ENCODE measurements around the gene SRSF2.

The SRSF2 gene

DNA sequence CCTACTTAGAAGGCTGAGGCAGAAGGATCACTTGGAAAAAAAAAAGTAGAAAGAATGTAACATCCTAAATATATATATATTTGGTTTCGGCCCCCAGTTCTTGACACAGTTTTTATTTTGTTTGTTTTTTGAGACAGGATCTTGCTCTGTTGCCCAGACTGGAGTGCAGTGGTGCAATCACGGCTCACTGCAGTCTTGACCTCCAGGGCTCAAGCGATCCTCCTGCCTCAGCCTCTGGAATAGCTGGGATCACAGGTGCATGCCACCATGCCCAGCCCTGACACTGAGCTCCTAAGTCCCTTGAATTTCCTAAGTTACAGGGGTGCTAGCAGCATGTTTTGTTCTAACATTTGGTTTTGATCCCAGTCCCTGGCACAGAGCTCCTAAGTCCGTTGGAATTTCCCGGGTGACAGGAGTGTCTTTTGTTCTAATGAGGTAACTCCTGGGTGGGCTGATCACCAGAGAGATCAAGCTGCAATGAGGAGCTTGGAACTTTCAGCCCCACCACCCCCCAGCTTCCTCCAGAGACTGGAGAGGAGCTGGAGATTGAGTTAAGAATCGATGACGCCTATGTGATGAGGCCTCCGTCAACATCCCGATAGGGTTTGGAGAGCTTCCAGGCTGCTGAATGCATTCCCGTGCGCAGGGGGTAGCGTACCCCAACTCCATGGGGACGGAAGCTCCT is 46.4 kb downstream of the SRSF2 start:
- no peak for DNase-seq (ENCODE audit: low read depth)
- TF ChIP-seq, protein P1, sequence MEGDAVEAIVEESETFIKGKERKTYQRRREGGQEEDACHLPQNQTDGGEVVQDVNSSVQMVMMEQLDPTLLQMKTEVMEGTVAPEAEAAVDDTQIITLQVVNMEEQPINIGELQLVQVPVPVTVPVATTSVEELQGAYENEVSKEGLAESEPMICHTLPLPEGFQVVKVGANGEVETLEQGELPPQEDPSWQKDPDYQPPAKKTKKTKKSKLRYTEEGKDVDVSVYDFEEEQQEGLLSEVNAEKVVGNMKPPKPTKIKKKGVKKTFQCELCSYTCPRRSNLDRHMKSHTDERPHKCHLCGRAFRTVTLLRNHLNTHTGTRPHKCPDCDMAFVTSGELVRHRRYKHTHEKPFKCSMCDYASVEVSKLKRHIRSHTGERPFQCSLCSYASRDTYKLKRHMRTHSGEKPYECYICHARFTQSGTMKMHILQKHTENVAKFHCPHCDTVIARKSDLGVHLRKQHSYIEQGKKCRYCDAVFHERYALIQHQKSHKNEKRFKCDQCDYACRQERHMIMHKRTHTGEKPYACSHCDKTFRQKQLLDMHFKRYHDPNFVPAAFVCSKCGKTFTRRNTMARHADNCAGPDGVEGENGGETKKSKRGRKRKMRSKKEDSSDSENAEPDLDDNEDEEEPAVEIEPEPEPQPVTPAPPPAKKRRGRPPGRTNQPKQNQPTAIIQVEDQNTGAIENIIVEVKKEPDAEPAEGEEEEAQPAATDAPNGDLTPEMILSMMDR (IDR thresholded peaks at IDR 0.05; ENCODE audit: control insufficient read depth, insufficient read depth, low read depth, low read length, missing control alignments): no peak
- H3K4me3 ChIP-seq (ENCODE audit: control insufficient read depth, low read depth, low read length): no peak overlapping the region

DNA sequence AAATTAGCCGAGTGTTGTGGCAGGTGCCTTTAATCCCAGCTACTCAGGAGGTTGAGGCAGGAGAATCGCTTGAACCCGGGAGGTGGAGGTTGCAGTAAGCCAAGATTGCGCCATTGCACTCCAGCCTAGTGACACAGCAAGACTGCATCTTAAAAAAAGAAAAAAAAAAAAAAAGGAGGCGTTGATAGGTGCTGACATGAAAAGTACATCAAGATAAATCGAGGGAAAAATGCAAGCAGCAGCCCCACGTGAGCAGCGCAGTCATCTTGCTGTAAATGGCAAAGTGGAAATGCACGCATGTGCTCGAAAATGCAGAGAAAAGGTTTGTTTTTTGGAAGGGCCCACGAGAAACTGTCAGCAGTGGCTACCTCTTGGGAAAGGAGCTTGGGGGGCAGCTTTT is 47.3 kb downstream of the SRSF2 start:
- H3K4me3 ChIP-seq (ENCODE audit: control insufficient read depth, low read depth, low read length): no peak overlapping the region
- TF ChIP-seq, protein P1 (IDR thresholded peaks at IDR 0.05; ENCODE audit: control insufficient read depth, insufficient read depth, low read depth, low read length, missing control alignments): no peak
- DNase-seq (ENCODE audit: low read depth): no peak

DNA sequence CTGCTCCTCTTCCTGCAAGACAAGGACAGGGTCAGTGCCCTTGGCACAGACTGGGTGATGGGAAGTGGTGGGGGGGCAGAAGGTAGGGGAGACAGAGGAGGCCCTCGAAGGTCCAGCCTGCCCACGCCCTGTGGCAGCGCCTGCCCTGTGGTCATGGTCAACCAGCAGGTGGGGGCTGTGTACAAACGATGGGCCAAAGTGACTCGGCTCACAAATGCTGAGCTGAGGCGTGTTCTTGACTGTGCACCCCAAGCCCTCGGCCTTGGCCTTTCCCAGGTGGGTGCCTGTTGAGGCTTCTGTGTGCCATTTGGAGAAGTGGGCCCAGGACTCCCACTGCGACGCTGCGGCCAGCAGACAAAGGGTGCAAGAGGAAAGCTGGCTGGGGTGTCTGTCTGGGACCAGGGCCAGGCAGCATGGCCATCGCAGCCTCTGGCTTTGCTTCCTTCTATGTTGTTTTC is 48.9 kb downstream of the SRSF2 start:
- TF ChIP-seq, protein P1 (IDR thresholded peaks at IDR 0.05; ENCODE audit: control insufficient read depth, insufficient read depth, low read depth, low read length, missing control alignments): no peak
- DNase-seq (ENCODE audit: low read depth): no peak
- no peak overlapping the region for H3K4me3 ChIP-seq (ENCODE audit: control insufficient read depth, low read depth, low read length)

DNA sequence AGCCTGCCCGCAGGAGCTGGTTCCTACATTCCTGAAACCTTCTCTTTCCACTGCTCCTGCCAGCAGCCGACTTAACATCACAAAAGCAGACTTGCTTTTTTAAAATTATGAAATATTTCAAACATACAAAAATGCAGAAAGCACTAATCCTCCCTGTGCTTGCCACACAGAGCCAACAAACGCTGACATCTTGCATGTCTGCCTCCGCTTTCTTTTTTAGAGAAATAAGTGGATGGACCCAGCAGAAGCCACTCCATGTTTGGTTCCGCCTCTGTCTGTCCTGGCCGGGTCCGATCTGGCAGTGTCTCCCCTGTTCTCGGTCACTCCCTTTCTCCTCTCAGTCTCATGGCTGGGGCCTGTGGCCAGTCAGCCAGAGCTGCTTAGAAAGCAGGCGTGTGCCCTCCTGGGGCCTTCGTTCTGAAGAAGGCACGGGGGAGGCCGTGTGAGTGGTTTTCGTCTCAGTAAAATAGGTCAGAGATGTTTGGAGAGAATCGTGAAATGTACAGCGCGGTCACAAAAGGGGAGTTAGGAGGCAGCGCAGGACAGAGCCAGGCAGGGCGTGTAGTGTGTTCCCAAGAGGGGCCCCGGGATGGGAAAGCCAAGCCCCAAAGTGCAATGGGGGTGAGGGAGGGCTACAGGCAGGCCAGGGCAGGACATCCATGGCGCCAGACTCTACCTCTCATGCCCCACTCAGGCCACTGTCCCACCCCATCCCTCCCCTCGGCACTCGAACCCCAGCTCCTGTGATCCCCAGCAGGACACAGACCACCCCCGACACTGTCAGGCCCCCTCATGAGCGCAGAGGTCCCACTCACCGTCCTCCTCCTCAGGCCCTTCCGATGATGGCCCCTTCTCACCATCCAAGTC is 49.6 kb downstream of the SRSF2 start:
- no peak for DNase-seq (ENCODE audit: low read depth)
- no peak overlapping the region for H3K4me3 ChIP-seq (ENCODE audit: control insufficient read depth, low read depth, low read length)
- TF ChIP-seq, protein P1 (IDR thresholded peaks at IDR 0.05; ENCODE audit: control insufficient read depth, insufficient read depth, low read depth, low read length, missing control alignments): no peak

DNA sequence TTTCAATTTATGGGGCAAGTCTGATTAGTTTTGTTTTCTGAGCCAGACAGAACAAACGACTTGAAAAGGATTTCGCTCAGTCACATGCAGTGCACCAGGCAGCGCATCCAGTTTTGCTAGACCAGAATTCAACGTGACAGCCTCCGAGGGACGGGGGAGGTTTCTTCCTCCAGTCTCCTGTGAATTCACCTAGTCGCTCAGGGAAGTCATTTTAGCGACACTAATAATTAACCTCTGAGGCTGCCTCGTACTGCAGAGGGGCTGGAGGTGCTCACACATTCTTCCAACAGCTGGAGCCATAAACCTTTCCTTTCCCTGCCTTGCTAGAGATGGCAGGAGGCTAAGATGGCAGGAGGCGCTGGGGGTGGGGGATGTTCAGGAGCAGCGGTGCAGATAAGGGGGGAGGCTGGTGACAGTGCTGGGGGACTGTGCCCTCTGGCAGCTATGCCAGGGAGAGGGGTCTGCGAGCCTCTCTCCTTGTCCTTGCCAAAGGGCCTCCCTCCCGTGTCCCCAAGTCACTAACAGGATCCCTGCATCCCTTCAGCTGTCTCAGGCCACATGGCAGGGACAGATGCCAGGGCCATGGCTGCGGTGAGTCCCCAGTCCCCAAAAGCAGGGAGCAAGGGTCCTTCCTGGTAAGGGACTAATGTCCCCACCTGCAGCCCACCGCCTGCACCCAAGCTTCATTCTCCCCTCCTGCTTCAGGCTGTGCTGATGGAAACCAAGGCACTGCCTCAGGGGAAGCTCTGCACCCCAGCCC is 50.4 kb downstream of the SRSF2 start:
- no peak overlapping the region for H3K4me3 ChIP-seq (ENCODE audit: control insufficient read depth, low read depth, low read length)
- TF ChIP-seq, protein P1 (IDR thresholded peaks at IDR 0.05; ENCODE audit: control insufficient read depth, insufficient read depth, low read depth, low read length, missing control alignments): no peak
- DNase-seq (ENCODE audit: low read depth): no peak

DNA sequence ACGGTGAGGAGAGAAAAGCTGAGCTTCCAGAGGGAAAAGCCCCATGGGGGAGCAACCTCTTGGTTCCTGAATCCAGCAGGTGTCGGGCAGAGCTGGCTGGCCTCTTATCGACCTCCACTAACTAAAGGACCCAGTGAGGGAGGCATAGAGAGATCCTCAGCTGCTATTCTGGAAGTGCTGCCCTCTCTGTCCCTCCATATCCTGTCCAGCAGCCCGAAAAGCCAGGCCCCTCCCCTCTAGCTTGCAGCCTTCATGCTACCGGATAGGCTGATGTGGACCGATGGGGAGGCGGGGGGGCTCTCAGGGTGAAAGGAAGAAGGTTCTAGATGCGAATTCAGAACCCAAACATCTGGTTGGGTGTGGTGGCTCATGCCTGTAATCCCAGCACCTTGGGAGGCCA is 51.3 kb downstream of the SRSF2 start:
- H3K4me3 ChIP-seq (ENCODE audit: control insufficient read depth, low read depth, low read length): no peak overlapping the region
- DNase-seq (ENCODE audit: low read depth): no peak
- TF ChIP-seq, protein P1 (IDR thresholded peaks at IDR 0.05; ENCODE audit: control insufficient read depth, insufficient read depth, low read depth, low read length, missing control alignments): no peak

All from AG09309 (cell line).